Hippocampal formation (tissue), 2 donors: ENCODE measurements around the gene PLGLB1.
"Not testable (repeated sequence)": the region's sequence is repeated elsewhere in the genome, so short reads cannot be mapped to it uniquely, and the experiment has no call there.

ENCODE experiments used
- DNase-seq, 2 donors: peaks; one replicate each; lab custom pipeline; 2025; lab: John Stamatoyannopoulos, UW

Gene PLGLB1

GRCh38 chr2:87021744-87022143, at the start of gene PLGLB1:
PLGLB1 (minus strand) TSS chr2:87021844; CDS start chr2:87021783, 61 bp downstream.
- not testable (repeated sequence) for DNase-seq

- not testable (repeated sequence) for DNase-seq
Measured at GRCh38 chr2:87064305-87064704, 42.7 kb upstream of the PLGLB1 start.

- DNase-seq = not testable (repeated sequence)
Measured at GRCh38 chr2:87063431-87063830, 41.8 kb upstream of the PLGLB1 start.

- DNase-seq = not testable (repeated sequence)
Measured at GRCh38 chr2:87061519-87061918, 39.9 kb upstream of the PLGLB1 start.

DNA sequence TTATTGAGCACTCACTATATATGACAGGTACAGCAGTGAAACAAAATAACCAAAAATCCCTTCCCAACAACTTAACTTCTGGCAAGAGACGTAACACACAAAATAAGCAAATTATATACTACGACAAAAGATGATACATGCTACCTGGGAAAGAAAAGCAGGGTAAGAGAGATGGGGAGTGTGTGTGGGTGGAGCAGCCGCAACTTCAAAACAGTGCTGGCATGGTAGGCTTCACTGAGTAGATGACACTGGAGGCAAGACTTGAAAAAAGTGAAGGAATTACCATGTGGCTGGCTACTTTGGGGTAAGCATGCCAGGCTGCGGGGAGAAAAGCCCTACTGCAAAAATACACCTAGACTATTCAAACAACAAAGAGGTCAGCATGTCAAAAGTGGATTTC, 36.0 kb upstream of the PLGLB1 start:
- DNase-seq = not testable (repeated sequence)

- not testable (repeated sequence) for DNase-seq
Measured at GRCh38 chr2:87056843-87057242, 35.2 kb upstream of the PLGLB1 start.

GRCh38 chr2:87056435-87056834, 34.8 kb upstream of the PLGLB1 start:
- DNase-seq = not testable (repeated sequence)

DNA sequence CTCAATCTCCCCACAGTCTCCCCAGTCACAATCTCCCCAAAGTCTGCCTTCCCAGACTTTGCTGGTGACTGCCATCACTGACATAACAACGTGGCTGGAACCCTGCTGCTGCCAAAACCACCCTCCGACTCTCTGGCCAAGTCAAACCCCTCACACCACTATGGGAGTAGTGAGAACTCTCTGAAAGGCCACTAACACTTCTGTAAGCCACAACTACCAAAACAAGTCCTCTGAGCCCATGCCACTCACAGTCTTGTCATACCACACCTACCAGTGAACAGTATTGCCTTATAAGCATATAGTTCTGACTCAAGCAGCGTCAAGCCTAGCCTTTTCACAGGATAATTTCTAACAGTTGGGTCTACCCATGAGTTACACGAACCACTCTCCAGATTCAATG, 32.7 kb upstream of the PLGLB1 start:
- DNase-seq = not testable (repeated sequence)

DNA sequence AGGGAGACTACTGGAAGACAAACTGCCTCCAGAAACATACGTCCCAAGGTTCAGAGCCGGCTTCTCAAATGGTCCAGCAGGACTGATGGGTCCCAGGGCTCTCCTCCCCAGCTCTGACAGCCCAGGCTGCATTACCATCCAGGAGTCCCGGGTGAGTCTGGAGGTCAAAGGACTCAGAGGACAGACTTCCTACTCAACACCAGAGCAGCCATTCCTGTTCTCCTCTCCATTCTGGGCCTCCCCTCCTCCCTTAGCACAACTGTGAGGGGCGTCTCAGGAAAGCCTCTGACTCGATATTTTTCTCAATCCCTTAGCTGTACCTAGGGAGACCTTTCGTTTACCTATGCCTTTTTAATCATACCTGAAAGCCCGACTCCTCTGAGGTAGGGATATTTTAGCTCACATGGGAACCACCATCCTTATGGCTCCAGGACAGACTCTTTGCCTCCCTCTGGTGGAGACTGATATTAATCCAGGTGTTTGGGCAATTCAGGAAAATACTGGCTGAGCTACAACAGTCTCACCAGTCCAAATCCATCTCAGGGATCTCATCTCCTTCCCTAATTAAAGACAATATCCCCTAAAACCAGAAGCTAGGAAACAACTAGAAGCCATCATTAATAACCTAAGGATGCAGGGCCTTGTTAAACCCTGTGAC, 19.8 kb upstream of the PLGLB1 start:
- not testable (repeated sequence) for DNase-seq

- DNase-seq = not testable (repeated sequence)
Measured at GRCh38 chr2:87028607-87029006, 7.0 kb upstream of the PLGLB1 start.

- not testable (repeated sequence) for DNase-seq
Measured at GRCh38 chr2:87026816-87027215, 5.2 kb upstream of the PLGLB1 start.

GRCh38 chr2:87025927-87026326, 4.3 kb upstream of the PLGLB1 start:
- not testable (repeated sequence) for DNase-seq

GRCh38 chr2:87023988-87024615, 2.5 kb upstream of the PLGLB1 start:
- DNase-seq = not testable (repeated sequence)

GRCh38 chr2:87021043-87021442, 601 bp downstream of the PLGLB1 start:
- DNase-seq = not testable (repeated sequence)

DNA sequence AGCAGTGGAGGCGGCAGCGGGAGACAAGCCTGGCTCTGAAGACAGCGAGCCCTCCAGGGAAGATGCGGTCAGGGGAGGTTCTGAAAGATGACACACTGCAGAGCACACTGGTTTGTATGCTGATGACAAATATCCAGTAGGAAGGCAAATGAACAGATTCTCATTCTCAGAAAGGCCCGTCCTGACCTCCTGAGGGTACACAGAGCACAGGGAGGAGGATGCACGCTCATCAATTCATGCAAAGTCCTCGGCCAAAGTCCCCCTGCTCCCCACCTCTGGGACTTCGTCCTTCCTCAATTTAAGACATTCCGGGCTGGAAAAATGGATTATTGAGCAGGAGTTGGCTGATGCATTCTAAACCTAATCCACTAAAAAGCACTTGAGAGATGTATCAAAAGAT, 2.6 kb downstream of the PLGLB1 start:
- DNase-seq = not testable (repeated sequence)

DNA sequence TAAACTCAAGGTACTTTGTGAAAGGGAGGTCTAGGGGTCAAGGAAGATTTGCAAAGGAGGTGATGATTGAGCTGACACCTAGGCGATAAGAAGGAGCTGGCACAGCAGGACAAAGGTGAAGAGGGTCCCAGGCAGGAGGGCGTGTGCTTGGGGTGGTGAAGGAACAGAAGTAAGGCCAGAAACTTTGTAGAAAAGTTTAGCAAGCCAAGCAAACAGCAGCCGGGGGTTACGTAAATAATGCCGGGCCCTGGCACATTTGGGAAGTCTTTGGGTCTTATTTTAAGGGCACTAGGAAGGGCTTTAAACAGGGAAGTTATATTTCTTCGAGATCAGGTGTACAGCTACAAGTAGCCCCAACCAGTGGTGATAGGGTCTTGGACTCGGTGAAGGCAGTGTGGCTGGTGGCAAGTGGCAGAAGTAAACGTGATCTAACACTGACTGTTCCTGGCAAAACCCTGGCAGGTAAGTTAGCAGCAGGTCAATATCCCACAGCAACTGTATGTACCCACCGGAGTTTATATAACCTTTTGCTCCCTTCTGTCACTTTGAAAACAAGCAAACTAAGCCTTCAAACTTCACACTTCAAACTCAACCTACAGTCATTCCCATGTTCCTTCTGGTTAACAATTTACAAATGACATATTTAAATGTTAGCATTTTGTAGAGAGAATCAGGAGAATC, 7.0 kb downstream of the PLGLB1 start:
- not testable (repeated sequence) for DNase-seq

GRCh38 chr2:87004398-87004797, 17.2 kb downstream of the PLGLB1 start:
- not testable (repeated sequence) for DNase-seq
